ENCODE measurements around the gene EDA.

The EDA gene

GRCh38 chrX:69793260-69793935 lies 177.5 kb downstream of the EDA start:
- TF ChIP-seq, protein P1, sequence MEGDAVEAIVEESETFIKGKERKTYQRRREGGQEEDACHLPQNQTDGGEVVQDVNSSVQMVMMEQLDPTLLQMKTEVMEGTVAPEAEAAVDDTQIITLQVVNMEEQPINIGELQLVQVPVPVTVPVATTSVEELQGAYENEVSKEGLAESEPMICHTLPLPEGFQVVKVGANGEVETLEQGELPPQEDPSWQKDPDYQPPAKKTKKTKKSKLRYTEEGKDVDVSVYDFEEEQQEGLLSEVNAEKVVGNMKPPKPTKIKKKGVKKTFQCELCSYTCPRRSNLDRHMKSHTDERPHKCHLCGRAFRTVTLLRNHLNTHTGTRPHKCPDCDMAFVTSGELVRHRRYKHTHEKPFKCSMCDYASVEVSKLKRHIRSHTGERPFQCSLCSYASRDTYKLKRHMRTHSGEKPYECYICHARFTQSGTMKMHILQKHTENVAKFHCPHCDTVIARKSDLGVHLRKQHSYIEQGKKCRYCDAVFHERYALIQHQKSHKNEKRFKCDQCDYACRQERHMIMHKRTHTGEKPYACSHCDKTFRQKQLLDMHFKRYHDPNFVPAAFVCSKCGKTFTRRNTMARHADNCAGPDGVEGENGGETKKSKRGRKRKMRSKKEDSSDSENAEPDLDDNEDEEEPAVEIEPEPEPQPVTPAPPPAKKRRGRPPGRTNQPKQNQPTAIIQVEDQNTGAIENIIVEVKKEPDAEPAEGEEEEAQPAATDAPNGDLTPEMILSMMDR (IDR thresholded peaks at IDR 0.05; ENCODE audit: low read depth, low read length) = no peak
- H3K4me3 ChIP-seq (ENCODE audit: low read depth, low read length) = no peak overlapping the region

GRCh38 chrX:69795702-69796101 lies 179.8 kb downstream of the EDA start:
- no peak overlapping the region for H3K4me3 ChIP-seq (ENCODE audit: low read depth, low read length)
- TF ChIP-seq, protein P1 (IDR thresholded peaks at IDR 0.05; ENCODE audit: low read depth, low read length) = no peak

DNA sequence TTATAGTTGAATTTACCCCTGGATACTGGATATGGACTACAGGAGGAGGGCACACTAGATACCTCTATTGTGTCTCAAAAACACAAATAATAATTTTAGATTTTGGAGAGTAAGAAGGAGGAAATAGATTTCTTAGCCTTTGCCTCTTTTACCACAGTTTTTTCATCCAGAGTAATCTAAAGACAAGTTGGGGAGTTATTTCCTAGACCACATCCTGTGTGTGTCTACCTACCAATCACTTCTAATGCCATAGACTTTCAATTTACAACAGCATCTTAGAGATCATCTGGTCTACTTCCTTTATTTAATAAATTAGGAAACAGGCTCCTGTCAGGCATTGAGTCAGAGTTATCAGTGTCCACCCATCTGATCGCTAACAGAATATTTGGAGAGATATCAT lies 191.5 kb downstream of the EDA start:
- H3K4me3 ChIP-seq (ENCODE audit: low read depth, low read length) = no peak overlapping the region
- TF ChIP-seq, protein P1 (IDR thresholded peaks at IDR 0.05; ENCODE audit: low read depth, low read length) = no peak

DNA sequence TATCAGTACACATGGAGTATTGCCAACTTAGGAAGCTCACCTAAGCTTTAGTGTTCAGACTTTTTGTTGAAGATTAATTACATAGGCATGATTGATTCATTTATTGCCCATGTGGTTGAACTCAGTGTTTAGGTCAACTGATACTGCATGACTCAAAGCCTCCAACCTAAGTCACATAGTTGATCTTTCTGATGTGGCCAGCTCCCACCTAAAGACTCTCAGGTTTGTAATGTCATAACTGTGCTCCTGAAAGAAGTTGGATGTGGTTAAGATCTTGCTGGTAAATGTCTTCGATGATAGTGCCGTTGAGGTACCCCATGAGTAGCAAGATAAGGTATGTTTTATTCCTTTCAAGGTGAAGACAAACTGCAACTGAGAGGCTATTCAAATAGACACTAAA lies 192.5 kb downstream of the EDA start:
- TF ChIP-seq, protein P1 (IDR thresholded peaks at IDR 0.05; ENCODE audit: low read depth, low read length) = no peak
- H3K4me3 ChIP-seq (ENCODE audit: low read depth, low read length) = no peak overlapping the region

GRCh38 chrX:69813677-69814076 lies 197.8 kb downstream of the EDA start:
- no peak overlapping the region for H3K4me3 ChIP-seq (ENCODE audit: low read depth, low read length)

DNA sequence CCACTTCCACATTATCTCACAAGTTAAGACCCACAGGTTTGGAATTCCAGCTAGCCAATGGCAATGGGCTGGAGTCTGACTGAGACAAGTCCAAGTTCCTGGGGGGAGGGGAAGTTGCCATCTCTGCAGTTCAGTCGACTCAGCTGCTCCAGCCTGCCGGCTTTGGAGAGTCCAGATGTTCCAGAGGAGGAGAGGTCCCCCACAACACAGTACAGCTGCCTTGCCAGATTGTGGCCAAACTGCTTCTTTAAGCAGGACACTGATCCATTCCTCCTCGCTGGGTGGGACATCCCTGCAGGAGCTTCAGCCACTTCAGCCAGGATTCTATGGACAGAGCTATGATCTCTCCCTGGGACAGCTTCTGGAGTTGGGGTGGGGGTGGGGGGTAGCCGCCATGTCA lies 199.2 kb downstream of the EDA start:
- TF ChIP-seq, protein P1 (IDR thresholded peaks at IDR 0.05; ENCODE audit: low read depth, low read length) = no peak
- no peak overlapping the region for H3K4me3 ChIP-seq (ENCODE audit: low read depth, low read length)

More at GRCh38 chrX:69813677-69814076, 197.8 kb downstream of the EDA start:
- TF ChIP-seq, protein P1 (IDR thresholded peaks at IDR 0.05; ENCODE audit: low read depth, low read length) = no peak

DNA sequence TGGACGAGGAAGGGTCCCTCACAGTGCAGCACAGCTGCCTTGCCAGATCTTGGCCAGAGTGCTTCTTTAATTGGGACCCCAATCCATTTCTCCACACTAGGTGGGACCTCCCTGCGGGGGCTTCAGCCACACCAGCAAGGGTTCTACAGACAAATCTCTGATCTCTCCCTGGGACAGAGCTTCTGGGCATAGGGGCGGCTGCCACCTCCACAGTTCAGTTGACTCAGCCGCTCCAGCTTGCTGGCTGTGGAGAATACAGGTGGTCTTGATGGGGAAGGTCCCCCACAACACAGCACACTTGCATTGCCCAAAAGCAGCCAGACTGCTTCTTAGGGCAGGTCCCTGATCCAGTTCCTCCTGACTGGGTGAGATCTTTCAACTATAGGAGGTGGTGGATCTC lies 199.6 kb downstream of the EDA start:
- no peak overlapping the region for H3K4me3 ChIP-seq (ENCODE audit: low read depth, low read length)
- TF ChIP-seq, protein P1 (IDR thresholded peaks at IDR 0.05; ENCODE audit: low read depth, low read length) = no peak
